HL-60 (cell line): ENCODE measurements around the gene ZNF620.

Source experiments
- GABPA ChIP-seq: IDR thresholded peaks from 2 replicates; pipeline ENCODE4 v1.6.1; 2012; ENCODE audit warnings: low read depth
- POLR2AphosphoS5 ChIP-seq: IDR thresholded peaks from 2 replicates; pipeline ENCODE4 v1.6.1; 2012; ENCODE audit warnings: low read depth
- SPI1 ChIP-seq: IDR thresholded peaks from 2 replicates; pipeline ENCODE4 v1.6.1; 2012; ENCODE audit warnings: low read depth, mild to moderate bottlenecking, borderline replicate concordance
- TF ChIP-seq, protein P1 (sequence below): IDR thresholded peaks from one replicate; pipeline ENCODE4 v1.5.1; 2011; ENCODE audit warnings: low read length, control low read depth, inconsistent platforms; ENCODE audit not compliant: insufficient read depth
- TF ChIP-seq, protein P2 (sequence below): IDR thresholded peaks from 2 replicates; pipeline ENCODE4 v1.6.1; 2012; ENCODE audit warnings: low read depth; ENCODE audit not compliant: insufficient replicate concordance

- TF ChIP-seq, protein P1, sequence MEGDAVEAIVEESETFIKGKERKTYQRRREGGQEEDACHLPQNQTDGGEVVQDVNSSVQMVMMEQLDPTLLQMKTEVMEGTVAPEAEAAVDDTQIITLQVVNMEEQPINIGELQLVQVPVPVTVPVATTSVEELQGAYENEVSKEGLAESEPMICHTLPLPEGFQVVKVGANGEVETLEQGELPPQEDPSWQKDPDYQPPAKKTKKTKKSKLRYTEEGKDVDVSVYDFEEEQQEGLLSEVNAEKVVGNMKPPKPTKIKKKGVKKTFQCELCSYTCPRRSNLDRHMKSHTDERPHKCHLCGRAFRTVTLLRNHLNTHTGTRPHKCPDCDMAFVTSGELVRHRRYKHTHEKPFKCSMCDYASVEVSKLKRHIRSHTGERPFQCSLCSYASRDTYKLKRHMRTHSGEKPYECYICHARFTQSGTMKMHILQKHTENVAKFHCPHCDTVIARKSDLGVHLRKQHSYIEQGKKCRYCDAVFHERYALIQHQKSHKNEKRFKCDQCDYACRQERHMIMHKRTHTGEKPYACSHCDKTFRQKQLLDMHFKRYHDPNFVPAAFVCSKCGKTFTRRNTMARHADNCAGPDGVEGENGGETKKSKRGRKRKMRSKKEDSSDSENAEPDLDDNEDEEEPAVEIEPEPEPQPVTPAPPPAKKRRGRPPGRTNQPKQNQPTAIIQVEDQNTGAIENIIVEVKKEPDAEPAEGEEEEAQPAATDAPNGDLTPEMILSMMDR = no peak
- TF ChIP-seq, protein P2, sequence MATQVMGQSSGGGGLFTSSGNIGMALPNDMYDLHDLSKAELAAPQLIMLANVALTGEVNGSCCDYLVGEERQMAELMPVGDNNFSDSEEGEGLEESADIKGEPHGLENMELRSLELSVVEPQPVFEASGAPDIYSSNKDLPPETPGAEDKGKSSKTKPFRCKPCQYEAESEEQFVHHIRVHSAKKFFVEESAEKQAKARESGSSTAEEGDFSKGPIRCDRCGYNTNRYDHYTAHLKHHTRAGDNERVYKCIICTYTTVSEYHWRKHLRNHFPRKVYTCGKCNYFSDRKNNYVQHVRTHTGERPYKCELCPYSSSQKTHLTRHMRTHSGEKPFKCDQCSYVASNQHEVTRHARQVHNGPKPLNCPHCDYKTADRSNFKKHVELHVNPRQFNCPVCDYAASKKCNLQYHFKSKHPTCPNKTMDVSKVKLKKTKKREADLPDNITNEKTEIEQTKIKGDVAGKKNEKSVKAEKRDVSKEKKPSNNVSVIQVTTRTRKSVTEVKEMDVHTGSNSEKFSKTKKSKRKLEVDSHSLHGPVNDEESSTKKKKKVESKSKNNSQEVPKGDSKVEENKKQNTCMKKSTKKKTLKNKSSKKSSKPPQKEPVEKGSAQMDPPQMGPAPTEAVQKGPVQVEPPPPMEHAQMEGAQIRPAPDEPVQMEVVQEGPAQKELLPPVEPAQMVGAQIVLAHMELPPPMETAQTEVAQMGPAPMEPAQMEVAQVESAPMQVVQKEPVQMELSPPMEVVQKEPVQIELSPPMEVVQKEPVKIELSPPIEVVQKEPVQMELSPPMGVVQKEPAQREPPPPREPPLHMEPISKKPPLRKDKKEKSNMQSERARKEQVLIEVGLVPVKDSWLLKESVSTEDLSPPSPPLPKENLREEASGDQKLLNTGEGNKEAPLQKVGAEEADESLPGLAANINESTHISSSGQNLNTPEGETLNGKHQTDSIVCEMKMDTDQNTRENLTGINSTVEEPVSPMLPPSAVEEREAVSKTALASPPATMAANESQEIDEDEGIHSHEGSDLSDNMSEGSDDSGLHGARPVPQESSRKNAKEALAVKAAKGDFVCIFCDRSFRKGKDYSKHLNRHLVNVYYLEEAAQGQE = no peak
- no peak for TF ChIP-seq POLR2AphosphoS5
- TF ChIP-seq GABPA = no peak
- TF ChIP-seq SPI1 = no peak
These were observed 41.0 kb downstream of the ZNF620 start for GRCh38 chr3:40546816-40547215.
